ENCODE results near the gene NIT2. TPM values are rescaled to one million over a fixed set of nuclear protein-coding genes. Genes with fewer than 3 reads are reported as not detected.
A peak's percentile ranks its signal among the peaks of the same experiment; 100 is the strongest.

NIT2 gene
- total and polyA plus RNA-seq, 9 of the 15 experiments (the other 6 are each of a cell fraction or from before 2014, with no cell fraction given): 11.4 to 62.2 (median 22.1) TPM

DNA sequence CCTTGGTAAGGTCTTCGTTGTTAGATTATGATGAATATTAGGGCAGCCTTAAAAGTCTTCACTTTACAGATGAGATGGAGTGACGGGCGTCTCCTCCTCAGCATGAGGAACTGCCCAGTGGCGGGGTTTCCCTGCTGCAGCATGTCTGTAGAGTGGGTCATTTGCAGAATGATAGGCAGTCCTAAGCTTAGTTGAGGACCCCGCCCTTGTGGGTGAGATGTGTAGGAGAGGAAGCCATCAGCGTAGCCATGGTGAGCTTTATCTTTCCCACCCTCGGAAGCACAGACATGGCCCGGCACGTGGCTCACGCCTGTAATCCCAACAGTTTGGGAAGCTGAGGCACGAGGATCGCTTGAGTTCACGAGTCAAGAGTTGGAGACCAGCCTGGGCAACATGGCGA is 877 bp downstream of the NIT2 start (continued):
- TF ChIP-seq PRMT5 (CRISPR knock-in tag; IDR thresholded peaks at IDR 0.05) (no peak), ZNF707 (CRISPR knock-in tag; conservative IDR thresholded peaks at IDR 0.05) (no peak), CREB1 (IDR thresholded peaks at IDR 0.05) (no peak), CREB1 (CRISPR knock-in tag; IDR thresholded peaks at IDR 0.05) (no peak), POU5F1 (IDR thresholded peaks at IDR 0.05; ENCODE audit: borderline replicate concordance, low read depth, low read length, partially characterized antibody) (no peak), L3MBTL2 (IDR thresholded peaks at IDR 0.05) (peak; percentile 98), BMI1 (IDR thresholded peaks at IDR 0.05; ENCODE audit: low read length) (no peak), SREBF2 (CRISPR knock-in tag; IDR thresholded peaks at IDR 0.05) (no peak), SAFB2 (IDR thresholded peaks at IDR 0.05; ENCODE audit: borderline replicate concordance, low read depth, low read length, severe bottlenecking) (no peak), HDAC1 (IDR thresholded peaks at IDR 0.05) (peak in 1 of 2 experiments; percentile 69; a peak in 2 of 4 replicates), HMGN3 (IDR thresholded peaks at IDR 0.05; ENCODE audit: borderline replicate concordance, extremely low read depth, insufficient read length, low read depth, low read length) (no peak), DIDO1 (tag; IDR thresholded peaks at IDR 0.05; ENCODE audit: low read depth) (no peak), NFRKB (IDR thresholded peaks at IDR 0.05; ENCODE audit: low read depth) (0 out of 2 replicates have a peak, but pooled peaks have one; percentile 15), MCM5 (IDR thresholded peaks at IDR 0.05; ENCODE audit: low read depth) (no peak), NFE2 (IDR thresholded peaks at IDR 0.05; ENCODE audit: low read depth) (no peak), ZNF717 (CRISPR knock-in tag; IDR thresholded peaks at IDR 0.05) (no peak), SRF (CRISPR knock-in tag; IDR thresholded peaks at IDR 0.05) (peak in 1 of 2 experiments; percentile 80; a peak in 1 of 4 replicates), NR2F6 (CRISPR knock-in tag; IDR thresholded peaks at IDR 0.05) (no peak), ZNF764 (CRISPR knock-in tag; IDR thresholded peaks at IDR 0.05; ENCODE audit: low read depth) (no peak), ZNF311 (CRISPR knock-in tag; IDR thresholded peaks at IDR 0.05) (no peak), IRF2 (CRISPR knock-in tag; IDR thresholded peaks at IDR 0.05) (no peak)
- TF ChIP-seq, protein P1, sequence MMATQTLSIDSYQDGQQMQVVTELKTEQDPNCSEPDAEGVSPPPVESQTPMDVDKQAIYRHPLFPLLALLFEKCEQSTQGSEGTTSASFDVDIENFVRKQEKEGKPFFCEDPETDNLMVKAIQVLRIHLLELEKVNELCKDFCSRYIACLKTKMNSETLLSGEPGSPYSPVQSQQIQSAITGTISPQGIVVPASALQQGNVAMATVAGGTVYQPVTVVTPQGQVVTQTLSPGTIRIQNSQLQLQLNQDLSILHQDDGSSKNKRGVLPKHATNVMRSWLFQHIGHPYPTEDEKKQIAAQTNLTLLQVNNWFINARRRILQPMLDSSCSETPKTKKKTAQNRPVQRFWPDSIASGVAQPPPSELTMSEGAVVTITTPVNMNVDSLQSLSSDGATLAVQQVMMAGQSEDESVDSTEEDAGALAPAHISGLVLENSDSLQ (IDR thresholded peaks at IDR 0.05): peak; percentile 88
- TF ChIP-seq, protein P2, sequence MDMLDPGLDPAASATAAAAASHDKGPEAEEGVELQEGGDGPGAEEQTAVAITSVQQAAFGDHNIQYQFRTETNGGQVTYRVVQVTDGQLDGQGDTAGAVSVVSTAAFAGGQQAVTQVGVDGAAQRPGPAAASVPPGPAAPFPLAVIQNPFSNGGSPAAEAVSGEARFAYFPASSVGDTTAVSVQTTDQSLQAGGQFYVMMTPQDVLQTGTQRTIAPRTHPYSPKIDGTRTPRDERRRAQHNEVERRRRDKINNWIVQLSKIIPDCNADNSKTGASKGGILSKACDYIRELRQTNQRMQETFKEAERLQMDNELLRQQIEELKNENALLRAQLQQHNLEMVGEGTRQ (CRISPR knock-in tag; IDR thresholded peaks at IDR 0.05): peak; percentile 43
- TF ChIP-seq, protein P3, sequence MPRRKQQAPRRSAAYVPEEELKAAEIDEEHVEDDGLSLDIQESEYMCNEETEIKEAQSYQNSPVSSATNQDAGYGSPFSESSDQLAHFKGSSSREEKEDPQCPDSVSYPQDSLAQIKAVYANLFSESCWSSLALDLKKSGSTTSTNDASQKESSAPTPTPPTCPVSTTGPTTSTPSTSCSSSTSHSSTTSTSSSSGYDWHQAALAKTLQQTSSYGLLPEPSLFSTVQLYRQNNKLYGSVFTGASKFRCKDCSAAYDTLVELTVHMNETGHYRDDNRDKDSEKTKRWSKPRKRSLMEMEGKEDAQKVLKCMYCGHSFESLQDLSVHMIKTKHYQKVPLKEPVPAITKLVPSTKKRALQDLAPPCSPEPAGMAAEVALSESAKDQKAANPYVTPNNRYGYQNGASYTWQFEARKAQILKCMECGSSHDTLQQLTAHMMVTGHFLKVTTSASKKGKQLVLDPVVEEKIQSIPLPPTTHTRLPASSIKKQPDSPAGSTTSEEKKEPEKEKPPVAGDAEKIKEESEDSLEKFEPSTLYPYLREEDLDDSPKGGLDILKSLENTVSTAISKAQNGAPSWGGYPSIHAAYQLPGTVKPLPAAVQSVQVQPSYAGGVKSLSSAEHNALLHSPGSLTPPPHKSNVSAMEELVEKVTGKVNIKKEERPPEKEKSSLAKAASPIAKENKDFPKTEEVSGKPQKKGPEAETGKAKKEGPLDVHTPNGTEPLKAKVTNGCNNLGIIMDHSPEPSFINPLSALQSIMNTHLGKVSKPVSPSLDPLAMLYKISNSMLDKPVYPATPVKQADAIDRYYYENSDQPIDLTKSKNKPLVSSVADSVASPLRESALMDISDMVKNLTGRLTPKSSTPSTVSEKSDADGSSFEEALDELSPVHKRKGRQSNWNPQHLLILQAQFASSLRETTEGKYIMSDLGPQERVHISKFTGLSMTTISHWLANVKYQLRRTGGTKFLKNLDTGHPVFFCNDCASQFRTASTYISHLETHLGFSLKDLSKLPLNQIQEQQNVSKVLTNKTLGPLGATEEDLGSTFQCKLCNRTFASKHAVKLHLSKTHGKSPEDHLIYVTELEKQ (CRISPR knock-in tag; IDR thresholded peaks at IDR 0.05): no peak
- TF ChIP-seq, protein P4, sequence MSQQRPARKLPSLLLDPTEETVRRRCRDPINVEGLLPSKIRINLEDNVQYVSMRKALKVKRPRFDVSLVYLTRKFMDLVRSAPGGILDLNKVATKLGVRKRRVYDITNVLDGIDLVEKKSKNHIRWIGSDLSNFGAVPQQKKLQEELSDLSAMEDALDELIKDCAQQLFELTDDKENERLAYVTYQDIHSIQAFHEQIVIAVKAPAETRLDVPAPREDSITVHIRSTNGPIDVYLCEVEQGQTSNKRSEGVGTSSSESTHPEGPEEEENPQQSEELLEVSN (IDR thresholded peaks at IDR 0.05; ENCODE audit: borderline replicate concordance in 1 of 2, extremely low read depth in 1 of 2, insufficient read depth in 1 of 2, insufficient read length in 1 of 2, low read depth in 1 of 2, low read length in 1 of 2, poor library complexity in 1 of 2, severe bottlenecking in 1 of 2): peak; percentile 86 to 95
